Measurements from ENCODE around the gene CTTNBP2.

CTTNBP2 gene, protein sequence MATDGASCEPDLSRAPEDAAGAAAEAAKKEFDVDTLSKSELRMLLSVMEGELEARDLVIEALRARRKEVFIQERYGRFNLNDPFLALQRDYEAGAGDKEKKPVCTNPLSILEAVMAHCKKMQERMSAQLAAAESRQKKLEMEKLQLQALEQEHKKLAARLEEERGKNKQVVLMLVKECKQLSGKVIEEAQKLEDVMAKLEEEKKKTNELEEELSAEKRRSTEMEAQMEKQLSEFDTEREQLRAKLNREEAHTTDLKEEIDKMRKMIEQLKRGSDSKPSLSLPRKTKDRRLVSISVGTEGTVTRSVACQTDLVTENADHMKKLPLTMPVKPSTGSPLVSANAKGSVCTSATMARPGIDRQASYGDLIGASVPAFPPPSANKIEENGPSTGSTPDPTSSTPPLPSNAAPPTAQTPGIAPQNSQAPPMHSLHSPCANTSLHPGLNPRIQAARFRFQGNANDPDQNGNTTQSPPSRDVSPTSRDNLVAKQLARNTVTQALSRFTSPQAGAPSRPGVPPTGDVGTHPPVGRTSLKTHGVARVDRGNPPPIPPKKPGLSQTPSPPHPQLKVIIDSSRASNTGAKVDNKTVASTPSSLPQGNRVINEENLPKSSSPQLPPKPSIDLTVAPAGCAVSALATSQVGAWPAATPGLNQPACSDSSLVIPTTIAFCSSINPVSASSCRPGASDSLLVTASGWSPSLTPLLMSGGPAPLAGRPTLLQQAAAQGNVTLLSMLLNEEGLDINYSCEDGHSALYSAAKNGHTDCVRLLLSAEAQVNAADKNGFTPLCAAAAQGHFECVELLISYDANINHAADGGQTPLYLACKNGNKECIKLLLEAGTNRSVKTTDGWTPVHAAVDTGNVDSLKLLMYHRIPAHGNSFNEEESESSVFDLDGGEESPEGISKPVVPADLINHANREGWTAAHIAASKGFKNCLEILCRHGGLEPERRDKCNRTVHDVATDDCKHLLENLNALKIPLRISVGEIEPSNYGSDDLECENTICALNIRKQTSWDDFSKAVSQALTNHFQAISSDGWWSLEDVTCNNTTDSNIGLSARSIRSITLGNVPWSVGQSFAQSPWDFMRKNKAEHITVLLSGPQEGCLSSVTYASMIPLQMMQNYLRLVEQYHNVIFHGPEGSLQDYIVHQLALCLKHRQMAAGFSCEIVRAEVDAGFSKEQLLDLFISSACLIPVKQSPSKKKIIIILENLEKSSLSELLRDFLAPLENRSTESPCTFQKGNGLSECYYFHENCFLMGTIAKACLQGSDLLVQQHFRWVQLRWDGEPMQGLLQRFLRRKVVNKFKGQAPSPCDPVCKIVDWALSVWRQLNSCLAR (N-terminal part only)

DNA sequence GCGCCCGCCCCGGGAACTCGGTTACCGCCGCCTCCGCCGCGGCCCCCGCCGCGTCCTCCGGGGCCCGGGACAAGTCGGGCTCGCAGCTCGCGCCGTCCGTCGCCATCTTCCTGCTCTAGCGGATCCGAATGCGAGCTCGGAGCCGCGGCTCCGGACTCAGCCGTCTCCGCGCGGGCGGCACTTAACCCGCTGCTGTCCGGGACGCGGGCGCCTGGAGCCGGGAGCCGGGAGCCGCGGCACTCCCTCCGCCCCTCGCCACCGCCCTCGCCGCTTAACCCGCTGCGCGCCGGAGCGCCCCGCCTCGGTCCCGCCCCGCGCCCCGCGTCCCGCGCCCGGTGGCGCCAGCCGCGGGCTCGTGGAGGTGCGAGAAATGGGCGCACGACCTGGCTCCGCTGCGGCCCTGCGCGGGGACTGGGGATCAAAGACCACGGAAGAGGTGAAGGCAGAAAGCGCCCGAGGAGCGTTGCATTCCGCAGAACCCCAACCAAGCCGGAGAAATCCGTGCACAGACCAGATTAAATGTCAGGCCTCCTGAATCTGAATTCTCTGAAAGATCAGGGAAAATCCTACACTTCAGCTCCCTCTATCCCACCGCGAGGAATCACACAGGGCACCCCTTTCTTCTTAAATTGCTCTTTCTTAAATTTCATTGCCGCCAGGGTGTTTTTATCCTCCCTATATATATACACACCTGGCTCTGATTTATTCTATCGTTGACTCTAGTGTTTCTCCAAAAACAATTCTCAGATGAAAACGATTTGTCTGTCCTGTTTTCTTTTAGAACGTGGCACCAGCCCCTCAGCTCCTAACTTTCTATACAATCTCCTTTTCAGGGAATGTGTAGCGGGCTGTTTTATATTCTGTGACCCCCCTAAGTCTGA is at the start of gene CTTNBP2:
Gene CTTNBP2, minus strand, starts transcription at position 132 of the 881 bp plus-strand sequence. Its CDS starts 26 bp downstream, at position 106.
- peak; percentile 30 for DNase-seq

DNA sequence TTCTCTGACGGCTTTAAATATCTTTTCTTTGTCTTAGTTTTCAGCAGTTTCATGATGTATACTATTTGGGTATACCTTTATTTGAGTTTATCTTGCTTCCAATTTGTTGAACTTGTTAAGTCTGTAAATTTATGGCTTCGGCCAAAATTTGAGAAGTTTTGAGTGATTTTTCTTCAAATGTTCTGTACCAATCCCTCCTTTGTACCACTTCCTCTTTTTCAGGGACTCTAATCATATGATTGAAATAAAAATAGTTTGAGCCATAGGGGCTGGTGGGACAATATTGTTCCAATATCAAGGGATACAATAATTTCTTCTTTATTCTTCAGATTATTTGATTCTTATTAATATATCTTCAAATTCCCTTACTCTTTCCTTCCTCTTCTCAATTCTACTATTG is 43.1 kb upstream of the CTTNBP2 start:
- no peak for DNase-seq

DNA sequence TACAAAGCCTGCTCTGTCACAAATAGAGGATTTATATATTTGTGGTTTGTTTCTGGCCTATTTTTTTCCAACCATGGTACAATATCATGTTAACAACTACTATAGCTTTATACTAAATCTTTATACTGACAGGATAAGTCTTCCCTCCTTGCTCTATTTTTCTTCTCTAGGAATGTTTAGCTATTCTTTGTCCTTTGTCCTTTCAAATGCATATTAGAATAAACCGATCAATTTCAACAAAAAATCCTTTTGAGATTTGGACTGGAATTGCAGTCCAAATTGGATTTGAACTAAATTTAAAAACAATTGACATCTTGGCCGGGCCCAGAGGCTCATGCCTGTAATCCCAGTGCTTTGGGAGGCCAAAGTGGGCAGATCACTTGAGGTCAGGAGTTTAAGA is 39.2 kb upstream of the CTTNBP2 start:
- DNase-seq = no peak

DNA sequence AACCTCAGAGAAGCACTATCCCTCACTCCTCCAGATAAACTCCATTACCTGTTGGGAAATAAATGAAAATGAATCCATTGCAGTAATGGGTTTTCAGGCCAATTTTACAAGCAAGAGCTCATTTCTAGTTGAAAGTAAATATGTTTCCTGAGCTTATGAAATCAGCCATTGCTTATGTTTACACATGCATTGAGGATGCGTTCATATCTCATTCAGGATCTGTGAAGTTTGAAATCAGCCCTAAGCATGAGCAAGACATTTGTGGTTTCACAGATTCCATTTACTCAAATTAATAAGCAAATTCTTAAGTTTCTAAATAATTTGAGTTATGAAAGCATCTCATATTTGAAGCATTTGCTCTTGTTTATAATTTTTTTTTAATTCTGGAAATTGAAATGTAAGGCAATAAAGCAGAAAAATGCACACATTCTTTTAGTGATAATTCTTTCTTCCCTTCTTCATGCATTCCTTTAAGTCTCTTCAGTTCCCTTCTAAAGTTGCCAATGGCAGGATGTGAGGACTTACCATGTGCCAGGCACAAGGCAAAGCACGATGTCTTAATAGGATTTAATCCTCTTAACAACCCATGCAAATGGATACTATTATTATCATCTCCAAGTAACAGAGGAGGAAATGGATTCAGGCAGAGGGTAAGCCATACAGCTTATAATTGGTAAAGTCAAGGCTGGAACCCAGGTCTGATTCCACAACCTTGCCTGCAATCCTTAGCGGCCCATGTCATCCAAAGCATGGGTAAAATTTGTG is 35.0 kb upstream of the CTTNBP2 start:
- no peak for DNase-seq

DNA sequence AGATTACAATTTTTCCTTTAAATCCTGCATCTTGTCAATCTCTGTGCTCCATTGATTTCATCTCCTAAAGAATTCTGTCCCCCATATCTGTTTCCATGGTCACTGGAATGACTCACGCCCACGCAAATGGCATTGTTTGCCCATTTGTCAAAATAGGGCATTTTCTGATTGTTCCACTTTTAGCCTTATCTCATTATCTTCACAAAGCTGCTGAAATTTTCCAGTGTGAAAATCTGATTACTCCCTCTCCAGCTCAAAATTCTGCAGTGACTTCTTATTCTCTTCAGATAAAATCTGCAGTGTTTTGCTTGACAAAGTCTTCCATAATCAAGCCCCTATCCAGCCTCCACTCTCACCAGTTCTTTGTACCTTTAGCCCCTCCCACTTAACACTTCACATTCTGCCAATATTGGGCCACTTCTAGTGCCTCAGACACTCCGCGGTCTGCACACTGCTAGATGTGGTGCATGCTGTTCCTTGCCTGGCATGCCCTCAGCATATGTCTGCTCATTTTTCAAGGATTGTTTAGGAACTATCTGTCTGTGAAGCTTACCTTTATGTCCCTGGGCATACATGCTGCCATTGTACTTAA is 33.9 kb upstream of the CTTNBP2 start:
- no peak for DNase-seq

DNA sequence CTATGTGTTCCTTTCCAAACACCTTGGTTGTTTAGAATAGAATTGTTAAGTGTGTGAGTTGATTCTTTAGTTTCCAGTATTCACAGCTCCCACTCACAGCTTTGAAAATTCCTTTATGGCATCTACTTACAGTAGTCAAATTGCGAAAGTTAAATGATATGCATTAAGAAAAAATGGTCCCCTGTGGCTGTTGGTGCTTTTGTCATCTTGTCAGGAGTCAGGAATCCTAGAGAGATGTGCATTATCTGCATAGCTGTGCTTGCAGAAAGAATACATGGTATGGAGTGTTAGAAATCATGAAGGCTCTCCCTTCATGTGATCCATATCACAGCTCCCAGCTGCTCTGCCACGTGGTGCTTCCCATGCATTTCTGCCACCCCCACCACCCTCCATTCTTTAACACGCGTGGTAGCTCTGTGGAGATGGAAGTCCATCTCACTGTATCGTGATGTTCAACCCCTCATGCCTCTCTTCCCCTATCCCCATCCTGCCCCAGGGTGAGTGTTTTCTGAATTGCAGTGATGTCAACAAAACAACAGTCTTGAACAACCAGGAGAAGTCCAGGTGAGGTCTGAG is 29.2 kb upstream of the CTTNBP2 start:
- DNase-seq = no peak

DNA sequence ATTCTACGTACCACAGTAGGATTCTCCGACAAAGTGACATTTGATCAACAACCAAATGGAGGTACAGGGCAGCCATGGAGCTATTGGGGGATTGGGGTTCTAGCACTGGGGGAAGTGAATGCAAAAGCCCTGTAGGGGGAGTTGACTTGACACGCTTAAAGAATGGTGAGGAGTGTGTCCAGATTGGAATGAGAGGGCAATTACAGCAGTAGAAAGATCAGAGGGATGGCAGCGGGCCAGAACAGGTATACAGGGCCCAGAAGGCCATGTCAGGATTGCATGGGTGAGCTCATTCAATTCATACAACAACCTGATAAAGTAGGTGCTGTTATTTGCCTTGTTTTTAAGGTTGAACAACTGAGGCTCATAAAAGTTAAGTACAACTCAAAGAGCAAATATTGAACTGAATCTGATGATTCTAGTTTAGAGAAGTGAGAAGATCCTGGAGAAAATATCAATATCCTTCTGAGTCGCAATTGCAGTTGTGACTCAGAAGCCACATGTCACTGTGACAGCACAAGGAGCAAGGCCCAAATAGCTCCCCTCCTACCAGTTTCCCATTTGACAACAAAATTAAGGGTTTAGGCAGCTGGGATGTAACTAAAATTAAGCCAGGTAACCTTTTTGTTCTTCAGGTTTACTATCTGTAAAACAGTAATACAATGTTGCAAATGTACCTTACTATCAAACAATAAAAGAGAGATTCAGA is 28.0 kb upstream of the CTTNBP2 start:
- DNase-seq = no peak

DNA sequence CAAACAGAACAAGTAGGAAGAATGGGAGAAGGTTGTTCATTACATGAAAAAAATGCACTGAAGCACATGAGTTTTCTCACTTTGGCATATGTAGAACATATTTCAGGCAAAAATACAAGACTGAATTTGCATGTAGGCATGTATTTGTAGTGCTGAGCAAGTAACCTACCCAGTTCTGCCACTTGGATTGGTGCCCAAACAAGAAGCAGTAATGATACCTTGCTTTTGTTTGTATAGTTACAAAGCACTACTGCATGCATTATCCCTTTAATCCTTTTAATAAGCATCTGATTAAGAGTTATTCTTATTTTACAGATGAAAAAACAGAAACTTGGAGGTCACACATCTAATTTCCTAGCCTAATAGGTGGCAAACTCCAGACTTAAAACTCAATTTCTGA is 23.1 kb upstream of the CTTNBP2 start:
- DNase-seq = no peak

DNA sequence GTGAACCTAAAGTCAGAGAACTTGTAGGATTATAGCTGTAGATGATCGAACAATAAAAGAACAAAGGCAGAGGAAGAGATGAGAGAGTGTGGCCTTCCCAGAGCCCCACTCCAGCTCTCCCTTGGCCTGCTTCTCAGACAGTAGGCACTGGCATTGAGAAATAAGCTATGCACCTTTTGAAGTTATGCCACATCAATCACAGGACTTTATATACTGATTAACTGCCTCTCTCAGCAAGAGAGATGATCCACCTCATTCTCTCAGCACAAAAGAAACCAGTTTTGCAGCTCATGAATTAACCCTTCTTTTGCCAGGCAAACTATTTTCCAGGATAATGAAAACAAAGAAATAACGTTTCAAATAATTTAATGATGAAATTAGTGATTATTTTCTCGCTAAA is 22.0 kb upstream of the CTTNBP2 start:
- no peak for DNase-seq

DNA sequence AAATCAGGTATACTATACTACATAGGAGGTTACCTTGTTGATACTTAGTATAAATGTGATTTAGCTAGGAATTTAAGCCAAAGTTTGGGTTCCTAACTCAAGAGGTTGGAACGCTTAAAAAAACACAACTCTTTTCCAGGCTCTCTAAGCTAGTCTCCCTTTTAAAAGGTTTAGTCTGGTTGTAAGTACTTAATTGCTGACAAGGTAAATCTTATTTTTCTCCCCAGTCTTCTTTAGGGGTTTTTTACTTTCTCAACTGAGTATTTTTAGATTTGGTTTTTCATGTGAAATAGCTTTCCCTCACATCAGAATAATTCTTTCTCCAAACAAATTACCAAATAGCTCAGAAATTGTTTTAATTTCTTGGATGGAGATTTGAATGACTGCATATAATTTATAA is 20.8 kb upstream of the CTTNBP2 start:
- no peak for DNase-seq

DNA sequence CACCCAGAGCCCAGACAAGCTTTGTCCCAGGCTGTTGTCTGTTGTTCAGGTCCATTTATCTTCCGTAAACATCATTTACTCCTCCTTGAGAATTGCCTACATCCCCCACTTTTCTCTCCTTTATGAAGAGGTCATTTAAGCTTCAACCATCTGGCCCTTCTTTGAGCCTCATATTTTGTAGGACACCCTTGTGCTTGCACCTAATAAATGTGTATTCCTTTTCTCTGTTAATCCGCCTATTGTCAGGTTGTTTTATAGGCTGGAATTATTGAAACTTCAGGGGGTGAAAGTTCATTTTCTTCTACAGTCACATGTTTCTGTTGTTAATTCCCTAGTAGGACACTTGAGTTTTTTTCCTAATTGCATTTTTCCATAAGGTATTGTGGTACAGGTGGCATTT is 19.6 kb upstream of the CTTNBP2 start:
- DNase-seq = no peak

DNA sequence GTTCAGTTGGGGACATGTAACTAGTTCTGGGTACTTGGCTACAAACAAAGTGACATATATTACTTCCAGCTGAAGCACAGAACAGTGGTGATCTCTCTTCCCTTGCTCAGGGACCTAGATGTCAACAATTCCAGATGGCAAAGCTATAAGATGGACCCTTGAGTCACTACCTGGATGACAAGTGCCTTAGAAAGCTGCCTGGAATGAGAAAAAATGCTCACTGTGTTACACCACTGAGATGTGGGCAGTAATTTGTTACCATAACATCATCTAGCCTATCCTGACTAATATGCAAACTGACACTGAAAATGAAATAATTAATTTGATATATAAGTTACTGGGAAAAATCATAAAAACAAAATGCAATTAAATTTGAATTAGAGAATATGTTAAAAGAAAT is 16.4 kb upstream of the CTTNBP2 start:
- no peak for DNase-seq

DNA sequence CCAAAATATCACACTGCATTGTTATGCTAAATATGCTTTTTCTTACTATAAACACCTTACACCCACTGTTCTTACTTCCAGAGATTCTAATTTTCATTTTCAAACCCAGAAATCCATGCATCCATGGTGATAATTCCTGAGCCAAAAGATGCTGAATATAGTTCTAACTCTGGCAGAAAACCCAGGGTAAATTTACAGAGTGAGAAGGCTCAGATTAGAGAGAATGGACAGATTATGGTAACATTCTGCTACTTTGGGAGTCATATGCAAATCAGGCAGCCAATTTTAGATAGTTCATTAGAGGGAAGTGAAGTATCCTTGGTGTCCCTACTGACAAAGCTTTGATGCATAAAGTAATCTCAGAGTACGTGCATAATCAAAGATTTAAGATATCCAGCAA is 15.4 kb upstream of the CTTNBP2 start:
- no peak for DNase-seq

DNA sequence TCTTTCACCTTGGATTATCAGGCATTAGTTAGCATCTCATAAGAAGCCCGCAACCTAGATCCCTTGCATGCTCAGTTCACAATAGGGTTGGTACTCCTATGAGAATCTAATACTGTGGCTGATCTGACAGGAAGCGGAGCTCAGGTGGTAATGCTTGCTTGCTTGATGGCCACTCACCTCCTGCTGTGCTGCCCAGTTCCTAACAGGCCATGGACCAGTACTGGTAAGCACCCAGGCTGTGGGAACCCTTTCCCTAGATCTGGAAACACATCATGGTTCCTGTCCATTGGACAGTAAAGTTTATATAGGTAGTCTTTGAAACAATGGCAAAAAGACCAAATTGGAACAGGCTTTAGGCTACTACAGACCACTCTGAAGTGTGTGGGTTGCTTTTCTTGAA is 9.4 kb upstream of the CTTNBP2 start:
- no peak for DNase-seq

DNA sequence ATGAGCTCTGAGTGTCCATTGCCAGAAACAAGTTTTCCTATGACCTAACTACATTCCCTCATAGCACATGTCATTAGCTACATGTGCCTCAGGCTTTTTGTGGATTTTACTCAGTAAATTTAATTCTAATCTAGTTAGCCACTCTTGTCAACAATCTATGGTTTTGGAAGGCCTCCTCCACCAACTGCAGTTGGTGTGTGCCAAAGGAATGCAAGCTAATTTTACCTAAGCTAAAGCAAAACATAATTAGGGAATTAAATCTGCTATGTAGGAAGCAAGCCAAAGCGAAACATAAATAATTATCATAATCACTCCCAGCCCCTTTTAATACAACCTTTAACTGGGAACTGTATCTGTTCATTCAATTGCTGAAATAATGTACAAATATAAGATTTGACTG is 3.5 kb upstream of the CTTNBP2 start:
- DNase-seq = no peak

DNA sequence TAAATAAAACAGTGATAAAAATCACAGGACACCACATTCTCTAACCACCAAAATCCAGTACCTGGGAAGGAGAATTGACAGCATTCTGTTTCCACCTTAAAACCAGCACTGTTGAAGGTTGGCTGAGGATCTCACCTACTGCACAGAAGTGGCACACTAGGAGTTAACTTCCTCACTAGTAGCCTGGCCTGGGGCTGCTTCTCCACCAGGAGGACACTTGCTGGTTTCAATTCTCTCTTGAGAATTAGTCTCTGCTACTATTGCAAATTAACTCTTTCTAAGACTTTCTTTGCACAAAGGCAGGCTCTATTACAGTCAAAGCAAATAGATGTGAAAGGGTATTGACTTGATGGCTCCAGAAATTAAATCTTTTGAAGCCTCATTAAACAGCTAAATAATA is 2.3 kb upstream of the CTTNBP2 start:
- no peak for DNase-seq

DNA sequence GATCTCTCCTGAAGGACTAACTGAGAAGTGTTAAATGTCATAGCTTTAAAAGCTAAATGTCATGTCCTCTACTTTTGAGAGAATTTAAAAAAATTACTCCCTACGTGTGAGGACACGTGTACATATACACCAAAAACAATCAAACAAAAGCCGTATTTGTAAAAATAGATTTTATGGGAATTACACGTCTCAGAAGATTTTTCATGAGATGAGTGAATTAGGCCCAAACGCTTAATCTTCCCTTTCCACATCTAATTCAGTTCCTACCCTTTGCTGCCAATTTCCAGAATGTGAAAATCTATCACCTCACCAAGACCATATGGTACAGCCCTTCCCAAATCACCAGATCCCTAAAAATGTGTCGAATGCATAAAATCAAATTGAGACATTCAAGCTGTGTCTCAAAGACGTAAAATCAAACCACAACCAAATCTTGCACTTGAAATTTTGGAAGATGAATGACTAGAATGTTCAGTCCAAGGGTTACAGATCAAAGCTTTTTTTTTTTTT is 1.0 kb upstream of the CTTNBP2 start:
- DNase-seq = no peak

DNA sequence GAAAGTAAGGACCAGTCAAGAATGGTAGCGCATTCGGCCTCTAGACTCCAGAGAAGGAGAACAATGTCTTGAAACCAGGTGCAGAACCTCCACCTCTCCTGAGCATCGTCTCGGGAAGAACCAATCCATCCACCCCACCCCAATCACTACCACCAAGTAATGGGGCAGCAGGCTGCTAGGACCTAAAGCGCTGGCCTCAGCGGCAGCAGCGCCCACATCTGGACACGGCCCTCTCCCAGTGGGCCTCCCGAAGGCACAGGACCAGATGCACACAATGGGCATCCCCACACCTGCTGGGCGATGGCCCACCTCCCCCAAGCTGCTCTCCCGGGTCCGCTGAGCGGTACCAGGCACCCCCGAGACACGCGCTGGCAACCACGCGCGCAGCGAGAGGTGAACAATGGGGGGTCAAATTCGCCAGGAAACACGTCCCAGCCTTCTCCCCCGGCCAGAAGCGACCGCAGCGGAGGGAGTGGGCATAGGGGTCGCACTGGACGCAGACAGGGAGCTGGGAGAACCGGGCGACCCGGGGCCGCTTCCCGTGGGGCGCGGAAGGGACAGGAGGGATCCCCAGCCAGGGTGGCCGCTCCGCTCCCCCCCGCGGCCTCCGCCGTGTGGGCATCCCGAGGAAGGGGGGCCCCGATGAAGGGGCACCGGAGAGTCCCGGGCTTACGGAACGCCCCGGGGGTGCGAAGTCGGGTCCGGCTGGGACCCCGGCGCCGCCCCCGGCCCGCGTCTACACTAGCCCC is 506 bp downstream of the CTTNBP2 start:
- DNase-seq = no peak

All from GDM1 (cell line).